SK-N-SH treated with all-trans-retinoic acid at 6 μM for 48 hours (cell line): ENCODE measurements around the gene SCG3.

Experiments used
- OSR1 ChIP-seq: fragments of 250-450 bp; sonication (Bioruptor Pico); IDR thresholded peaks from 2 replicates; pipeline ENCODE4 v1.8.0; 2022; ENCODE audit warnings: moderate library complexity, mild to moderate bottlenecking, inconsistent platforms
- PPARA ChIP-seq: fragments of 250-450 bp; sonication (Bioruptor Pico); IDR thresholded peaks from 2 replicates; pipeline ENCODE4 v1.5.0; 2020; ENCODE audit warnings: mild to moderate bottlenecking, borderline replicate concordance
- ZFP30 ChIP-seq: fragments of 450-650 bp; formaldehyde crosslinking; IDR thresholded peaks from 2 replicates; pipeline ENCODE4 v1.5.0; 2022; ENCODE audit warnings: mild to moderate bottlenecking, moderate library complexity
- ZNF8 ChIP-seq: fragments of 450-650 bp; formaldehyde crosslinking; IDR thresholded peaks from 2 replicates; pipeline ENCODE4 v1.5.0; 2020; ENCODE audit warnings: mild to moderate bottlenecking, moderate library complexity

- no peak for TF ChIP-seq ZFP30 (CRISPR knock-in tag)
- TF ChIP-seq ZNF8 (CRISPR knock-in tag), result no peak
- TF ChIP-seq OSR1 (CRISPR knock-in tag), result no peak
- no peak for TF ChIP-seq PPARA
These were observed 27.7 kb downstream of the SCG3 start for GRCh38 chr15:51709031-51709430.
